ENCODE data around the gene PHACTR1. TPM values are rescaled to one million over a fixed set of nuclear protein-coding genes. Genes with fewer than 3 reads are reported as not detected.

PHACTR1 gene
- total RNA-seq, 1 experiment from 2014 or later, result 0.21 TPM

DNA sequence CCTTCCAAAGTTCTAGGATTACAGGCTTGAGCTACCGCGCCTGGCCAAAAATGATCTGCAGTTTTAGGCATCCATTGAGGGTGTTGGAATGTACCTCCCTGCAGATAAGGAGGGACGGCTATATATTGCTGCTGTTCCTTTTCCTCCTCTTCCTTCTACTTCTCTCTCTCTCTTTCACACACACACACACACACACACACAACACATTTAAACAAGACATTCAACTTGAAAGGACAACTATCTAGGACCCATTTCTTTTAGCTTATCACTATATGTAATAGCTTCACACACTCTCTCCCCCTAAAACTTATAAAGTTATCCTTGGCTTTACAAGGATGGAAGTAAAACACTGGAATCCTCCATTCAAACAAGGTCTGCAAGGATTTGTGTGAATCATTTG is 260.6 kb downstream of the PHACTR1 start:
- Mint-ChIP-seq H3K36me3 (ENCODE audit: insufficient read depth, unreplicated experiment) (no peaks in the 10 kb centered on the region), H3K27ac (ENCODE audit: unreplicated experiment) (no peak overlapping the region), H3K9me3 (ENCODE audit: low read depth, unreplicated experiment) (no peaks in the 10 kb centered on the region), H3K27me3 (ENCODE audit: unreplicated experiment) (peaks cover 10% of the 10 kb centered on the region), H3K4me1 (ENCODE audit: low read depth, unreplicated experiment) (no peaks in the 10 kb centered on the region), H3K4me3 (ENCODE audit: low read depth, unreplicated experiment) (no peak overlapping the region)
- no TSS peak for BruUV-seq (replicated peaks)
- intact Hi-C loops (cut with micrococcal nuclease; ENCODE audit: unreplicated experiment), result no loop called here
- TF ChIP-seq, protein P1, sequence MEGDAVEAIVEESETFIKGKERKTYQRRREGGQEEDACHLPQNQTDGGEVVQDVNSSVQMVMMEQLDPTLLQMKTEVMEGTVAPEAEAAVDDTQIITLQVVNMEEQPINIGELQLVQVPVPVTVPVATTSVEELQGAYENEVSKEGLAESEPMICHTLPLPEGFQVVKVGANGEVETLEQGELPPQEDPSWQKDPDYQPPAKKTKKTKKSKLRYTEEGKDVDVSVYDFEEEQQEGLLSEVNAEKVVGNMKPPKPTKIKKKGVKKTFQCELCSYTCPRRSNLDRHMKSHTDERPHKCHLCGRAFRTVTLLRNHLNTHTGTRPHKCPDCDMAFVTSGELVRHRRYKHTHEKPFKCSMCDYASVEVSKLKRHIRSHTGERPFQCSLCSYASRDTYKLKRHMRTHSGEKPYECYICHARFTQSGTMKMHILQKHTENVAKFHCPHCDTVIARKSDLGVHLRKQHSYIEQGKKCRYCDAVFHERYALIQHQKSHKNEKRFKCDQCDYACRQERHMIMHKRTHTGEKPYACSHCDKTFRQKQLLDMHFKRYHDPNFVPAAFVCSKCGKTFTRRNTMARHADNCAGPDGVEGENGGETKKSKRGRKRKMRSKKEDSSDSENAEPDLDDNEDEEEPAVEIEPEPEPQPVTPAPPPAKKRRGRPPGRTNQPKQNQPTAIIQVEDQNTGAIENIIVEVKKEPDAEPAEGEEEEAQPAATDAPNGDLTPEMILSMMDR (IDR thresholded peaks at IDR 0.05; ENCODE audit: unreplicated experiment), result no peak
- no peak for DNase-seq
- CTCF ChIA-PET, result no interaction called here

- Mint-ChIP-seq H3K4me3 (ENCODE audit: low read depth, unreplicated experiment) (no peak overlapping the region), H3K27me3 (ENCODE audit: unreplicated experiment) (peaks cover 16% of the 10 kb centered on the region), H3K36me3 (ENCODE audit: insufficient read depth, unreplicated experiment) (no peaks in the 10 kb centered on the region), H3K4me1 (ENCODE audit: low read depth, unreplicated experiment) (no peaks in the 10 kb centered on the region), H3K9me3 (ENCODE audit: low read depth, unreplicated experiment) (no peaks in the 10 kb centered on the region), H3K27ac (ENCODE audit: unreplicated experiment) (no peak overlapping the region)
- intact Hi-C loops (cut with micrococcal nuclease; ENCODE audit: unreplicated experiment), result no loop called here
- CTCF ChIA-PET, result no interaction called here
- TF ChIP-seq, protein P1 (IDR thresholded peaks at IDR 0.05; ENCODE audit: unreplicated experiment), result no peak
- BruUV-seq (replicated peaks), result no TSS peak
- DNase-seq, result no peak
Measured at GRCh38 chr6:12977806-12978205, 261.2 kb downstream of the PHACTR1 start.

- no peak for DNase-seq
- Mint-ChIP-seq H3K27me3 (ENCODE audit: unreplicated experiment) (peaks cover 16% of the 10 kb centered on the region), H3K4me3 (ENCODE audit: low read depth, unreplicated experiment) (no peak overlapping the region), H3K4me1 (ENCODE audit: low read depth, unreplicated experiment) (no peaks in the 10 kb centered on the region), H3K36me3 (ENCODE audit: insufficient read depth, unreplicated experiment) (no peaks in the 10 kb centered on the region), H3K27ac (ENCODE audit: unreplicated experiment) (no peak overlapping the region), H3K9me3 (ENCODE audit: low read depth, unreplicated experiment) (no peaks in the 10 kb centered on the region)
- BruUV-seq (replicated peaks), result no TSS peak
- intact Hi-C loops (cut with micrococcal nuclease; ENCODE audit: unreplicated experiment), result no loop called here
- CTCF ChIA-PET, result no interaction called here
- TF ChIP-seq, protein P1 (IDR thresholded peaks at IDR 0.05; ENCODE audit: unreplicated experiment), result no peak
Measured at GRCh38 chr6:12980741-12981140, 264.2 kb downstream of the PHACTR1 start.

DNA sequence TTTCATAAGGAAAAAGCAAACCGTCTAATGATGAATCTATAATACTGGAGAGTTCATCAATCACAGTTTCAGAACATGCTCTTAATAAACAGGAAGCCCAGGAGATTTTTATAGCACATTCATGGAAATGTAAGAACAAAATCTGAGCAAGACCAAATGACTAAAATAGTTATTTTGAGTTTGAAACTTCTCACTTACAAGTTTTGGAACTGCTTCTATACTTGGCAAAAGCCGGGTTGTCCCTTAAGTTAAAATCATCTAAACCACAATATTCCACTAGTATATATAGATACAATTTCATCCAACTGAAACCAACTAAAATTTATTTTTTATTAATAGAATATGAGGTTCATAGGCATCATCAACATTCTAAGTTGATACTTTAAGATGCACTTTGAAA is 268.2 kb downstream of the PHACTR1 start:
- Mint-ChIP-seq H3K4me1 (ENCODE audit: low read depth, unreplicated experiment) (no peaks in the 10 kb centered on the region), H3K9me3 (ENCODE audit: low read depth, unreplicated experiment) (no peaks in the 10 kb centered on the region), H3K27me3 (ENCODE audit: unreplicated experiment) (peaks cover 54% of the 10 kb centered on the region), H3K4me3 (ENCODE audit: low read depth, unreplicated experiment) (no peak overlapping the region), H3K27ac (ENCODE audit: unreplicated experiment) (no peak overlapping the region), H3K36me3 (ENCODE audit: insufficient read depth, unreplicated experiment) (no peaks in the 10 kb centered on the region)
- CTCF ChIA-PET, result no interaction called here
- intact Hi-C loops (cut with micrococcal nuclease; ENCODE audit: unreplicated experiment), result no loop called here
- BruUV-seq (replicated peaks), result no TSS peak
- no peak for DNase-seq
- TF ChIP-seq, protein P1 (IDR thresholded peaks at IDR 0.05; ENCODE audit: unreplicated experiment), result no peak

- H3K36me3 Mint-ChIP-seq (ENCODE audit: insufficient read depth, unreplicated experiment), result no peaks in the 10 kb centered on the region
- intact Hi-C loops (cut with micrococcal nuclease; ENCODE audit: unreplicated experiment), result no loop called here
- CTCF ChIA-PET, result no interaction called here
- peaks cover 59% of the 10 kb centered on the region for H3K27me3 Mint-ChIP-seq (ENCODE audit: unreplicated experiment)
- H3K4me3 Mint-ChIP-seq (ENCODE audit: low read depth, unreplicated experiment), result no peak overlapping the region
- TF ChIP-seq, protein P1 (IDR thresholded peaks at IDR 0.05; ENCODE audit: unreplicated experiment), result no peak
- no peaks in the 10 kb centered on the region for H3K9me3 Mint-ChIP-seq (ENCODE audit: low read depth, unreplicated experiment)
- BruUV-seq (replicated peaks), result no TSS peak
- H3K4me1 Mint-ChIP-seq (ENCODE audit: low read depth, unreplicated experiment), result no peaks in the 10 kb centered on the region
- H3K27ac Mint-ChIP-seq (ENCODE audit: unreplicated experiment), result no peak overlapping the region
- DNase-seq, result no peak
Measured at GRCh38 chr6:12987783-12988182, 271.2 kb downstream of the PHACTR1 start.

Measured in Calu3 (cell line).